ENCODE measurements around the gene TMPRSS13.

The TMPRSS13 gene

DNA sequence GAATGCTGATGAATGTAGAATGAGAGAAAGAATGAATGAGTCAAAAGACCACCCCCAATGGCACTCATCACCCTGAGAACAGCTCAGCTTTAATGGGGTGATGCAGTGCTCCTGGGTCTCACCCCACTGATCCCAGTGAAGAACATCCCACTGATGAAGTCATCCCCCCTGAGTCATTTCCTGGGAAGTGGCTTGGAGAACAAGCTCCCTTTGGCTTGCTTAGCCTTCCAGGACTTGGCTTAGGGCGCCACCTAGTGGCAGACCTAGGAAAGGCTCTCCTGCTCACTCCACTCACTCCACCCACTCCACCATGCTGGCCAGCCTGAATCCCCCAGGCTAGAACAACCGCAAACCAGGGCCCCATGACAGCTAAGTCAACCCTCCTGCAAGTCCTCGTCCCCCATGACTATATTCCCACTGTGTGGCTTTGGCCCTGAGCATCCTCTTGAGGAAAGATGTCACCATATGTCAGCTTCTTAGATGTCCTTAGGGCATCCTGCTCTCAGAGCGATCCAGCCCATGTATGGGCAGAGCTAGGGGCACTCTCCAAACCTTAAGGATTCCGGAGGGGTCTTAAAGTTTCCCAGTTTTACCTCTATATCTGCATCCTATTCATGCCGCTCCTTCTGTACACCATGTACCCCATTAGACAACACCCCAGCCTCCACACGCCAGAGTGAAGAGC is 17.8 kb upstream of the TMPRSS13 start:
- peaks cover 0 to 11% (median 0%) of the 10 kb centered on the region in 11 experiments; a peak in 5 of 22 replicates for H3K9me3 ChIP-seq (replicated peaks in 1 of 11)
- no peak overlapping the region for H3K9ac ChIP-seq
- H3K27ac ChIP-seq = no peak overlapping the region
- H3K4me3 ChIP-seq = no peak overlapping the region
- peaks cover 31 to 80% (median 50%) of the 10 kb centered on the region in 10 experiments for H3K4me1 ChIP-seq
- H3K36me3 ChIP-seq = no peaks in the 10 kb centered on the region
- no peak for TF ChIP-seq Cebpa-rat (IDR thresholded peaks at IDR 0.05)
- peak overlapping the region in 7 of 11 experiments; percentile 8 to 93 (median 32); a peak in 7 of 22 replicates for H3K4me2 ChIP-seq
- H3K27me3 ChIP-seq = peaks cover 0 to 3% (median 0%) of the 10 kb centered on the region in 11 experiments; a peak in 1 of 22 replicates
- H4K20me1 ChIP-seq = peaks cover 0 to 10% (median 0%) of the 10 kb centered on the region in 11 experiments; a peak in 5 of 22 replicates

- Histone ChIP-seq H3K27ac (no peak overlapping the region), H3K27me3 (peaks cover 0 to 3% (median 0%) of the 10 kb centered on the region in 11 experiments; a peak in 1 of 22 replicates), H3K9ac (no peak overlapping the region), H3K4me1 (peaks cover 25 to 80% (median 43%) of the 10 kb centered on the region in 10 experiments), H3K9me3 (replicated peaks in 1 of 11) (peaks cover 0 to 11% (median 0%) of the 10 kb centered on the region in 11 experiments; a peak in 5 of 22 replicates), H3K4me3 (no peak overlapping the region), H4K20me1 (peaks cover 0 to 6% (median 0%) of the 10 kb centered on the region in 11 experiments; a peak in 4 of 22 replicates), H3K36me3 (no peaks in the 10 kb centered on the region), H3K4me2 (peak overlapping the region in 5 of 11 experiments; percentile 18 to 84 (median 32); a peak in 7 of 22 replicates)
- no peak; a peak in 1 of 22 replicates for TF ChIP-seq Cebpa-rat (IDR thresholded peaks at IDR 0.05)
Observed at GRCh38 chr11:117946156-117946841, 17.1 kb upstream of the TMPRSS13 start.

DNA sequence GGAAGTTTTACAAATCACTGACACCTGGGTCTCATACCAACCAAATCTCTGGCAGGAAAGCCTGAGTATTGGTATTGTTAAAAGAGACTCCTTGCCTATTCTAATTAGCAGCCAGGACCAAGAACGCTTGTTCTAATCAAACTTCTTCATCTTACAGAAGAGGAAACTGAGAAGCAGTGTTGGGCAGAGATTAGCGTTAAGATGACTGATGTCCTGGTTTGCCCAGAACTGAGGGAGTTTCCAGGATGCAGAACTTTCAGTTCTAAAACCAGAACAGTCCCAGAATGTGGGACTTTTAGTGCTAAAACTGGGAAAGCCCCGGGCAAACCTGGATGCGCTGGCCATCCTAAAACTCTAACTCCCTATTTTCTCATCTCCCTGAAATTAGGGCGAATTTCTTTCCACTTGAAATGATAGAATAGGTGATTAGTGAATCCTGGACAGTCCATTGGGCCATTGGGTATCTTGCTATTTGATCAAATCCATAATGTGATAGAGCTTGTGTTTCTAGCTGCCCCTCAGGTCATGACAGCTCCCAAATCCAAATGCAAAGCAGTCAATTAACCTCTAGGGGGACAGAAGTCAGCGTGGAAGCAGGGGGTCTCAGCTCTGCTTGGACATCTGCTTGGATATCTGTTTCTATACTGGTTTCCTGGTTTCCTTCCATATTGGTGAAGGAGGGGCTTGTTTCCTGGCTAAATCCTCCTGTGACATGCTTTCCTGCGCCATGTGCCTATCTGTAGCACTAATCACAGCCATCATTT is 16.0 kb upstream of the TMPRSS13 start:
- H3K36me3 ChIP-seq = no peaks in the 10 kb centered on the region
- H3K27me3 ChIP-seq = peaks cover 0 to 3% (median 0%) of the 10 kb centered on the region in 11 experiments; a peak in 1 of 22 replicates
- no peak overlapping the region for H3K4me3 ChIP-seq
- H3K4me1 ChIP-seq = peaks cover 14 to 72% (median 32%) of the 10 kb centered on the region in 10 experiments
- H3K4me2 ChIP-seq = peak overlapping the region in 3 of 11 experiments; percentile 1 to 16 (median 12); a peak in 3 of 22 replicates
- no peaks in the 10 kb centered on the region for H4K20me1 ChIP-seq
- TF ChIP-seq Cebpa-rat (IDR thresholded peaks at IDR 0.05) = no peak
- H3K27ac ChIP-seq = no peak overlapping the region
- H3K9ac ChIP-seq = no peak overlapping the region
- peaks cover 0 to 11% (median 0%) of the 10 kb centered on the region in 11 experiments; a peak in 5 of 22 replicates for H3K9me3 ChIP-seq (replicated peaks in 1 of 11)

DNA sequence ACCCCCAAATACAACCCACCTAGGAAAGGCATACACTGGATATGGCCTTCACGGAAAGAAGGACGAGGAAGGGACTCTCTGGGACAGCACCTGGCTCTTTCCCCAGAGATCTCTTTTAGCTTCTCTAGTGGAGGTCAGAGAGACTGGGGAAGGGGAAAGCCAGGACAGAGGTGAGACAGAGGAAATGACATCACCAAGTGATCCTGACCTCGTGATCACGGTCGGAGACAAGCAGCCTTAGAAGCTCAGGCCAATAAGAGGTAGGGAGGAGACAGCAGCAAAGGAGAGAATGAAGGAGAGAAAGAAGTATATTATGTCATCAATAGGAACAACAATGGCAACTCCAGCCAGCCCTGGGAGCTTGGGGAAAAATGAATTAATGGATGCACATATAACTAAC is 15.4 kb upstream of the TMPRSS13 start:
- Histone ChIP-seq H4K20me1 (no peaks in the 10 kb centered on the region), H3K9me3 (replicated peaks in 1 of 11) (peaks cover 0 to 11% (median 0%) of the 10 kb centered on the region in 11 experiments; a peak in 5 of 22 replicates), H3K27me3 (peaks cover 0 to 3% (median 0%) of the 10 kb centered on the region in 11 experiments; a peak in 1 of 22 replicates), H3K4me2 (peak overlapping the region in 2 of 11 experiments; percentile 1 to 12; a peak in 1 of 22 replicates), H3K36me3 (no peaks in the 10 kb centered on the region), H3K4me3 (no peak overlapping the region), H3K9ac (no peak overlapping the region), H3K4me1 (peaks cover 7 to 65% (median 26%) of the 10 kb centered on the region in 10 experiments), H3K27ac (no peak overlapping the region)
- TF ChIP-seq Cebpa-rat (IDR thresholded peaks at IDR 0.05) = no peak

GRCh38 chr11:117941976-117942654 is 12.9 kb upstream of the TMPRSS13 start:
- Histone ChIP-seq H3K9me3 (replicated peaks in 1 of 11) (peaks cover 0 to 11% (median 0%) of the 10 kb centered on the region in 11 experiments; a peak in 5 of 22 replicates), H3K4me1 (peaks cover 0 to 41% (median 7%) of the 10 kb centered on the region in 10 experiments; a peak in 15 of 20 replicates), H3K9ac (no peak overlapping the region), H3K4me3 (no peak overlapping the region), H4K20me1 (no peaks in the 10 kb centered on the region), H3K27ac (no peak overlapping the region; a peak in 1 of 22 replicates), H3K27me3 (no peaks in the 10 kb centered on the region), H3K36me3 (no peaks in the 10 kb centered on the region), H3K4me2 (peak overlapping the region in 3 of 11 experiments; percentile 26 to 47 (median 34); a peak in 5 of 22 replicates)
- TF ChIP-seq Cebpa-rat (IDR thresholded peaks at IDR 0.05) = no peak

DNA sequence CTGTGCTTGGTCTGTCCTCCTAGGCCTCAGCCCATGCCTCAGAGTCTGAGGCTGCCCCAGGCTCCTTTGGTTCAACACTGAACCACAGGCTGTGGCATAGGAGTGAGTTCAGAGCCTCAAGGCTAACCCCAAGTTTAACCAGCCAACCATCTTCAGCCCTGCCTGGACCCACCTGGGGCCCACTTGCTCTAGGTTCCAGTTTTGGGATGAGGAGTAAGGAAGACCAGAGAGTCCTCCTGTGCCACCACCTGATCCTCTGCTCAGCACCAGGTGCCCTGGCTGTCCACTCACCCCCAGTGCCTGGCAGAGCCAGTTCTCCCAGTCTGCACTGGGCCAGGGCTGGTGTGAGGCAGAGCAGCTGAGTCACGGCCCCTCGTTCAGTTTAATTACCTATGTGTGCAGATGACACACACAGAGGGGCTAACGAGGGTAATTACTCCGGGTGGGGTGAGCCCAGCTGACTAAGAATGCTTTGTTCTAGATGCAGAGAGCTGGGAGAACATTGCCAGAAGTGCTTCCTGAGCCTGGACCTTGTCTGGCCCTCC is 12.0 kb upstream of the TMPRSS13 start:
- H3K4me3 ChIP-seq = no peak overlapping the region
- H3K9ac ChIP-seq = no peak overlapping the region
- no peaks in the 10 kb centered on the region for H3K27me3 ChIP-seq
- H3K9me3 ChIP-seq (replicated peaks in 1 of 11) = peaks cover 0 to 11% (median 0%) of the 10 kb centered on the region in 11 experiments; a peak in 5 of 22 replicates
- no peak overlapping the region for H3K27ac ChIP-seq
- TF ChIP-seq Cebpa-rat (IDR thresholded peaks at IDR 0.05) = no peak
- H4K20me1 ChIP-seq = no peaks in the 10 kb centered on the region
- H3K36me3 ChIP-seq = no peaks in the 10 kb centered on the region
- H3K4me1 ChIP-seq = peaks cover 0 to 32% (median 0%) of the 10 kb centered on the region in 10 experiments; a peak in 7 of 20 replicates
- H3K4me2 ChIP-seq = peak overlapping the region in 3 of 11 experiments; percentile 26 to 47 (median 34); a peak in 3 of 22 replicates

DNA sequence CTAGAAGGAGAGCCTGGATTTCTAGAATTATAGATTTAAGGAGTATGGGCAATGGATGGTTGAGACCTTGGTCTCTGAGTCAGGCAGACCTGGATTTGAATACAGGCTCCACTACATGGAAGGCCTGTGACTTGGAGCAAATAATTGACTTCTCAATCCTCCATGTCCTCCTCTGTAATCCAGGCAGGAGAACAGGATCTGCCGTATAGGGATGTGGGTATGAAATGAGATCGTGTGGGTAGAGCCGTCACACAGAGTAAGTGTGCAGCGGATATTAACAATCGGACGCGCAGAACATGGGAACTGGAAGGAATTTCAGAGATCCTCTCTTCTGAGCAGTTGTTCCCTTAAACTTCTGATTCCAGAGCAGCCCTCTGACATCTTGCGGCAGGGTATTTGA is 11.5 kb upstream of the TMPRSS13 start:
- Histone ChIP-seq H3K27ac (no peak overlapping the region), H3K9ac (no peak overlapping the region), H3K4me2 (no peak overlapping the region), H3K36me3 (no peaks in the 10 kb centered on the region), H3K4me3 (no peak overlapping the region), H3K27me3 (no peaks in the 10 kb centered on the region), H4K20me1 (no peaks in the 10 kb centered on the region), H3K9me3 (replicated peaks in 1 of 11) (peaks cover 0 to 11% (median 0%) of the 10 kb centered on the region in 11 experiments; a peak in 5 of 22 replicates), H3K4me1 (peaks cover 0 to 29% (median 0%) of the 10 kb centered on the region in 10 experiments; a peak in 7 of 20 replicates)
- no peak for TF ChIP-seq Cebpa-rat (IDR thresholded peaks at IDR 0.05)

DNA sequence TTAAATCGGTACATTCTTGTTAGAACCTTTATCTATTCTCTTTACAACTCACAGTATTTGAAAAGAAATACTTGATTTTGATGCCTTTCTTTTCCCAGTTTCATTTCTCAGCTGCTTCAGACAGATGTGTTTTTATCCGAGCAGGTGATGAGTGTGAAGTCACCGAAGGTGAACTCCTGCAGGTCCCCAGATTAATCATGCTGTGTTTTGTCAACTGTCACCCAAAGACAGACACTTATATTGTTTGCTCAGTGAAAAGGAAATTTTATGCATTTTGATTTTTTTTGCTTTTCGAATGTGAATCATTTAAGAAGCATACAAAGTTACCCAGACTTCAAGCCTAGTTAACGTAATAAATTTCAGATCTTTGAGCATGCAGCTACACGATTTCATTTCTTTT is 7.8 kb upstream of the TMPRSS13 start:
- H3K4me2 ChIP-seq = no peak overlapping the region
- H3K4me1 ChIP-seq = peaks cover 18 to 38% (median 27%) of the 10 kb centered on the region in 10 experiments; a peak in 18 of 20 replicates
- TF ChIP-seq Cebpa-rat (IDR thresholded peaks at IDR 0.05) = no peak
- H4K20me1 ChIP-seq = no peaks in the 10 kb centered on the region
- no peaks in the 10 kb centered on the region for H3K27me3 ChIP-seq
- no peaks in the 10 kb centered on the region for H3K9me3 ChIP-seq (replicated peaks in 1 of 11)
- no peaks in the 10 kb centered on the region for H3K36me3 ChIP-seq
- H3K9ac ChIP-seq = no peak overlapping the region
- H3K27ac ChIP-seq = no peak overlapping the region
- no peak overlapping the region for H3K4me3 ChIP-seq

Data from BLaER1 treated with 17β-estradiol and CSF1 and Interleukin-3, amounts not matched to agents 10 nM and 100 nM (cell line).